Epidermal melanocyte (primary cell): Measurements from ENCODE around the gene TMEM259.

ENCODE experiments used
- DNase-seq: peaks from one replicate; pipeline ENCODE4 v3.0.0; 2011; ENCODE audit warnings: low spot score; ENCODE audit not compliant: insufficient read length

TMEM259 gene

DNA sequence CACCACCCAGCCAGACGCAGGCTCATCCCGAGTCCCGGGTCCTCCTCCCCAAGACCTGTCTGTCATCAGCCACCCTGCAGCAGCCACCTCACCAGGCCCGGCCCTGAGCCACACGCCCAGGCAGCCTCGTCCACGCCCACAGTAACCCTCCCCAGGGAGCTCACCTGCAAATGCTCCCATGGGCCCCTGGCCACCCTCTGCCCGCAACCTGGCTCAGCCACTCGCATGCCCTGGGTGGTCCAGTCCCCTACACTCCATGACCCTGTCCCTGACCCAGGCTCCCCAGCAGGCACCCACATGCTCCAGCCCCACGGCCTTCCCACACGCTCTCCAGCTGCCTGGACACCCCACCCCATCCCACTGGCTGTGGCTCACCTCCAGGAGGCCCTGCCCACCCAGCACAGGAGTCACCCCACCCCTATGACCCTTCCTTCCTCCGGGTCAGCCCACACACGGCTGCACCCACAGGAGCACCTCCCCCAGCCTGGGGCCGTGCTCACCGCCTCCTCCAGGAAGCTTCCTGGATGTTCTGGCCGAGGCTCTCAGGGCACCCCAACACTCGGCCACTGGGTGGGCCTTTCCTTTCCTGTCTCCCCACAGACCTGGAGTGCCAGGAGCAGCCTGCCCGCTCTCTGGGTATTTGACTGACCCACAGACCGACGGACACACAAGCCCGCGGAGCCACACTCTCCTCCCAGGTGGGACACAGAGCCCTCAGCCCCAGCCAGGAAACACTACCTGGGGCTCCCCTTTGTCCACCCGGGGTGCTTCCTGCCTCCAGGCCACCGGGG lies 3.6 kb downstream of the TMEM259 start:
- no peak for DNase-seq

DNA sequence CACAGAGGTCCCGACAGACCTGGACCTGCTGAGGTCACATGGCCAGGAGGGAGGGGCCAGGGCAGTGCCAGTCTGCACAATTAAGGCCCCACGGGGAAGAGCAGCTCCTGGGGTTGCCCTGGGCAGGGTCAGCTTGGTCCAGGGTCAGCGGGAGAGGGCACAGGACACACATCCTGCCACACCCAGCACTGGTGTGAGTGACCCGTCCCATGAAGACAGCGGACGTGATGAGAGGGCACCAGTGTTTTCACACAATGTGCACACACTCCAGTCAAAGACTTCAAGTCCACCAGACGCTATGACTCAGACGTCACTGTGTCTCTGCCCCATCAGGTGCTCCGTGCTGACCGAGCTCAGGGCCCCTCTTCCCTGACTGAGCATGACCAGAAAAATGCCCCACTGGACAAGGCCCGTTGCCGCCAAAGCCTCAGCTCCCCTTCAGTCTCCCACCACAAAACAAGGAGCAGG lies 4.2 kb downstream of the TMEM259 start:
- DNase-seq: peak; percentile 60

DNA sequence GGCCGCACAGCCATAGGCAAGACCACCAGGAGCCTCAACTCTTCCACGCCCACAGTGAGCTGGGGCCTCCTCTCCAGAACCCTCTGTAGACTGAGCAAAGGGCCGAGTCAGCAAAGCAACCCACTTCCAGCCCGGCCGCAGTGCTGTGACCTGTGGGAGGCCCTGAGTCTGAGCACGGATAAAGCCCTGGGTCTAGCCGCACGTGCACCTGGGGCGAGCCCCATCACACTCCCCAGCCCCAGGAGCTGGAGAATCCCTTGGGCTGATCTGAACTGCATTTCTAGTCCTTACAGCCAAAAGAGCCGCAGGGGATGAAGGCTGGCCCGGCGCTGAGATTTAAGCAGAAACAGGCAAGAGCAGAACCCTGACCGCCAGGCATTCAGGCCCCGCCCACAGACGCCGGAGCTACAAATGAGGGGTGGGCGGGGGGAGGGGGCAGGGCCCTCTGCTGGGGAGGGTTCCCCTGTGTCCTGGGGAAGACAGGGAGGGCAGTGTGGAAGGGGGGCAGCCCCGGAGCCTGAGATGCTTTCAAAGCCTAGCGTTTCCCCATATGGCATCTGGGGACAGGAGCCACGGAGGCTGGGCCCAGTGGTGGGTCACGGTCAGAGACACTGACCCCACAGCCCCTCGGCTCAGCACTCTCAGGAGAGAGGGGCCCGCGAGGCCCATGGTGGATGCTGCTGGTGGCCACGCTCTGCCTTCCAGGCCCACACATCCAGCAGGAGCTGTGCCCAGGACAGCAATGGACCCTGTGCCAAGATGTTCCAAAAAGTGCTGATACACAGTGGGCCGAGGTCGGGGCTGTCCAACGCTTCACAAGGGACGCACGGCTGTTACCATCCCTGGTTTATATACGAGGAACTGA lies 4.9 kb downstream of the TMEM259 start:
- no peak for DNase-seq

DNA sequence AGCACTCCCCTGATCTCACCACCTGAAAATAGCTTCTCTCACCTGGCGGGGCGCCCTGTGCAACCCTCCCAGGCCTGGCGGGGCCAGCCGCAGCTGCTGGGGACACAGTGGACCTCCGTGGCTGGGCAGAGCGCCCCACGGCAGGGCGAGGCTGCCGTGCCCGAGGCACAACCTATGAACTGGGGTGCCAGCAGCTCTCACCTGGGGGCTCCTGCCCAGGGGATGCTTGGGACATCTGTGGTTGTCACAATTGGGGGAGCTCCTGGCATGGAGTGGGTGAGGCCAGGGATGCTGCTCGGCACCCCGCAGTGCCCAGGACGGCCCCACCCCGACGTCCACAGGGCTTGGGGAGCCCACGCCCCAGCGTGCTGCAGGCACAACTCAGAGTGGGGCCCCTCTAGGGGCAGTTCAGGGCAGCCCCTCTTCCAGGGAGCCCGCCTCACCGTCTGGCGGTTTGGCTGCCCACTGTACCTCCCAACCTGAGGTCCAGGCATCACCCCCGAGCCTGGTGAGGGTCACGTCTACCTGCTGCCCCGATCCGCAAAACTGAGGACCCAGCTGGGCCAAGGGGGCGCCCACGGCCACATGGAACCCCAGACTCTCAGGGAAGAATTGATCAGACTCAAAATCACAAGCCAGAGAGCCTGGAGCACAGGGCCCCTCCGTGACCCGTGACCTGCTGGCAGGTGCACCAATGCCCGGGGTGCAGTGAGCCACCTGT lies 5.7 kb downstream of the TMEM259 start:
- no peak for DNase-seq

DNA sequence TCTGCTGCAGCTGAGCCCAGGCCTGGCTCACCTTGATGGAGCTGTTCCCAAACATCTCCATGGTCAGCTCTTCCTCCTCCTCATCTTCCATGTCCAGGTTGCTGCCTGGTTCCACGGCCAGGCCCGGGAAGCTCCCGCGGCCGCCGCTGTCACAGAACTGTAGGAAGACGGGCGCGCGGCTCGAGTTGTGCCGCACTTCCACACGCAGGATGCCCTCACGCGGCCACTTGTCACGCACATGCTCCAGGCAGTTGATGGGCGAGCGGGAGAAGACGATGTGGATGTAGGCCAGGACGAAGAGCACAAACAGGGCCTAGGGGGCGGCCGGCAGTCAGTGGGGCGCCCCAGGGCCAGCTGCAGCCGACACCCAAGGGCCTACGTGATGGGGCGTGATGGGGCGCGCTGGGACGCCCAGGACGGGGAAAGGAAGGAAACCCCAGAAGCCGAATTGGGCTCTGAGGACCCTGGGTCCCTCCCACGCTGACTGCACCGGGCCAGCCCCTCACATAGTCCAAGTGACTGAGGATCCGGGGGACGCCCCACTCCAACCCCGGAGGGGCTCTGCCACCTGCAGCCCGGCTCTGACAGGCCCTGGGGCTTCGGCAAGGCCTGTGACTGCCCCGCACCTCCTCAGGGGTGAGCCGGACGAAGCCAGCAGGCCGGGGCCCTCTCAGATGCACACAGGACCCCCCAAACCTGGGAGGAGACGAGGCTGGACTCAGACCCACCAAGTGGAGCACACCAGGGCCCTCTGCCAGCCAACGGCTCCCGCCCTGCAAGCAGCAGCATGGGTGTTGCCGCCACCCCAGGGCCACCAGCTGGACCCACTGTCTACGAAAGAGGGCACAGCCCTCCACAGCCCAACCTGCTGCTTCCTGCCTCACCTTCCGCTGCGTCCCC lies 6.5 kb downstream of the TMEM259 start:
- no peak for DNase-seq

DNA sequence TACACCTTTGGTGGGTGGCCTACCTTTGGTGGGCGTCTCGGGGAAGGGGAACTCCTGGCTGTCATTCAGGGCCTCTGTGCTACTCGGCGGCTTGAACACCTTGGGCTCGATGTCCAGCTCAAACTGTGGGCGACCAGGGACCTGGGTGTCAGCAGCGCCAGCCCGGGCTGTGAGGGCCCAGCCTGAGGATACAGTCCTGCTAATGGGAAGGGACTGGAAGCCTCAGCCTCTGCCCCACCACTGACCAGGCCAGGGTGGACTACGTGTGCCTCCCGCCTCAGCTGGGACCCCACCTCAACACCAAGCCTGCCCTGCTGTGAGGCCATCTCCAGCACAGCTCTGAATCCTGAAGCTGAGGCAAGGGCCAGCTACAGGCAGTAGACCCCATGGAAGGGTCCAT lies 7.7 kb downstream of the TMEM259 start:
- DNase-seq: no peak

DNA sequence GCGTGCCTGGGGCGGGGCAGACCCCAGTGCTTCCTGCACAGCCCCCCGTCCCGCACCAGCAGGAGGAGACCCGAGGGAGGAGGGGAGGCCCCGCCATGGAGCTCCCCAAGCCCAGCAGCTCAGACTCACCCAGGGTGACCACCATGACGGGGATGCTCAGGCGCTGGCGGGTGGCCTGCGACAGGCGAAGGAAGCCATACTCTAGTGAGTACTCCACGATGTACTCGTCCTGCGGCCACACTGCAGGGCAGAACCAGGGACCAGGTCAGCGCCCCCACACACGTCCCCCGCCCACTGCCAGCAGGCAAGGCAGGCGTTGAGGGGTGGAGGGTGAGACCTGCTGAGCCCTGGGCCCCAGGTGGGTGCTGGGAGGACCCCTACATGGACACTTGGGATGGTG lies 8.6 kb downstream of the TMEM259 start:
- no peak for DNase-seq

DNA sequence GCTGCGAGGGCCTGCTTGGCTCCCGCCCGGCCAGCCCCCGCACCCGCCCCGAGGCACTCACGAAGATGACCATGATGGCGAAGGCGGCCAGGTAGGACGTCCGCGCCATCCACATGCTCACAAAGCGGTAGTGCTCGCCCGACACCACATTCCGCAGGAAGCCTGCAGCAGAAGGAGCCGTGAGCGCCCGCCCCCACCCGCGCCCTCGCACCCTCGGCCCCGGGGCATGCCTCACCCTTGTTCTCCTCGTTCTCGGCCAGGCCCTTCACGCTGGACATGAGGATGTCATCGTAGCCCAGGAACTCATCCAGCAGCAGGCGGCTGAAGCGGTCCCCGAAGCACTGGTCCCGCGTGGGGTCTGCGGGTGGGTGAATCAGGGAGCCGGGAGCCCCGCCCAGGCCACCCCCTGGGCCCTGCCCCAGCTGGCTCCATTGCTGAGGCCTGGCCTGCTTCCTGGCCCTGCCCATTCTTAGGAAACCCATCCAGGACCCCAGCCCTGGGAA lies 9.0 kb downstream of the TMEM259 start:
- DNase-seq: no peak

DNA sequence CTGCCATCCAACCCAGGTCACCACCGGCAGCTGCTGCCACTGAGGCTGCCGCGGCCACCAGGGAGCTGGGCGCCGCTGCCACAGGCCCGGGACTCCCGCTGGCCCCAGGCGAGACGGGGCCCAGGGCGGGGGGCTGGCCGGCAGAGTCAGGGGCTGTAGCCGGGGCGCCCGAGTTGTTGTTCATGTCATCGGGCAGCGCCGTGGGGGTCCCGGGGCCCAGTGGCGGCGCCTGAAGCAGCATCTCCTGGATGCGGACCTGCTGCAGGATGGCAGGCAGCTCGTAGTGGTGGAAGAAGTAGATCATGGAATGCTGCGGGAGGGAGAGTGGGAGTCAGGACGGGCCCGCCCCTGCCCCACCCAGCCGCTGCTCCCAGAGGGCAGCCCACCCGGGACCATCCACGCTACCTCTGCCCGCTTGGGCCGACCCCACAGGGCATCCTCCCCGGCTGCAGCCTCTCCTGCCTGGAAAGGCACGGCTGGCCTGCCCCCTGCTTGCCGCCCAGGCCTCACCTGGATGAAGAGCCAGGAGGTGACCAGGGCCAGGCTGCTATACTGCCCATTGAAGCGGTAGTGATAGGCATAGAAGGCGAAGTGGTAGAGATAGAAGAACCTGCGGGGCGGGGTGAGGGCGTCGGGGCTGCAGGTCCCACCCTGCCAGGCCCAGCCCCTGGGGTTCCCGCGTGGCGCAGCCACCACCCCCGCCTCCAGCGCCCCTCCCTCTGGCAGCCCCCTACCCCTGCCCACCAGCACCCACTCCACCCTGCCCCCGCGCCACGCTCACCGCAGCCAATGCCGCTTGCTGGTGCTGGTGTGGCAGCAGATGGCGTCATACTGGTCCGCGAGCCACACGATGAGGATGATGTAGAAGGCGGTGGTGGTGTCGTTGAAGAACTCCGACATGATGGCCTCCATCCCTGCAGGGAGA lies 10.1 kb downstream of the TMEM259 start:
- no peak for DNase-seq

DNA sequence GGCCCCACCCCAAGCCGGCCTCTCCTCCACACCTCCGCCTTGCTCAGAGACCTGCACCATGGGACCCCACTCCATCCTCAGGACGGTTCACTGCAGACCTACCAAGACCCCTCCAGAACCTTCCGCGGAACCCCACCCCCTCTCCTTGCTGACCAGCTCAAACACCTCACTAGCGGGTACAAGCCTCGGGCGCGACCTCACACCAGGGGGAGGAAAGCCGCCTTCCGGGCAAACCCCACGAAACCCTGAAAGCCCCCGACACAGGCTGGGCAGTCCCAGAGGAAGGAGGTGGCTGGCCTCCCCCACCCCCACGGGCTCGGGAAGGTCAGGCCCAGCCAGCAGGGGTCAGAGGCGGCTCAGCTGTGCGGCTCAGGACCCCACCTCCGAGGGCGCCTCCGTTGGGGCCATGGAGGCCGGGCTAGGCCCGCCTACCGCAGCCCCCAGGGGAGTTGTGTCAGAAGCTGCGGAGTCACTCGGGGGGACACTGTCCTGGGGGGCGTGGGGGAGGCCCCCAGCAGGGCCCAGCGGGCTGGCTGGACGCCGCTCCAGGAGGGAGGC lies 10.9 kb downstream of the TMEM259 start:
- no peak for DNase-seq

DNA sequence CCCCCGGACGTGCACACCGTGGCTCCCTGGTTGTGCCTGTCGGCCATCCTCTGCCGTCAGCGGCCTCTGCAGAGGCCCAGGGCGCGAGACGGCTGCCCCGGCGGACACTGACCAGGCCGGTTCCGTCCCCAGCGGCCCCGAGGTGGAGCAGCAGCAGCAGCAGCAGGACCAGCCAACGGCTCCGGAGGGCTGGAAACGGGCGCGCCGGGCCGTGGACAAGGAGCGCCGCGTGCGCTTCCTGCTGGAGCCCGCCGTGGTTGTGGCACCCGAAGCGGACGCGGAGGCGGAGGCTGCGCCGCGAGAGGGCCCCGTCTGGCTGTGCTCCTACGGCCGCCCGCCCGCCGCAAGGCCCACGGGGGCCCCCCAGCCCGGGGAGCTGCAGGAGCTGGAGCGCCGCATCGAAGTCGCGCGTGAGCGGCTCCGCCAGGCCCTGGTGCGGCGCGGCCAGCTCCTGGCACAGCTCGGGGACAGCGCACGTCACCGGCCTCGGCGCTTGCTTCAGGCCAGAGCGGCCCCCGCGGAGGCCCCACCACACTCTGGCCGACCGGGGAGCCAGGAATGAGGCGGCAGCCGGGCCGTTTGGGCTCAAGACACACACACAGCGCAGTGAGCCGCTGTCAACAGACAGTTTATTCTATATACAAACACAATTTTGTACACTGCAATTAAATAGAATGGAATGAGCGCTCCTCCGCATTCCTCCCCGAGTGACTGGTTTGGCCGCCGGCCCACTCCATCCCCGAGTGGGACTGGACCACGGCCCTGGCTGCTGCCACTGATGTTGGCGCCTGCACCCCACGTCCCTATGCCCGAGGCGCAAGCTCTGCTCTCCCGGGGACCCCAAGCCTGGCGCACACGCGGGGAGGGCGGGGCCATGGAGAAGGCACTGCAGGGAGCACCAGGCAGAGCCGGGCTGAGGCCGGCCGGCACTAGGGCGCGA lies 11.6 kb downstream of the TMEM259 start:
- DNase-seq: no peak

DNA sequence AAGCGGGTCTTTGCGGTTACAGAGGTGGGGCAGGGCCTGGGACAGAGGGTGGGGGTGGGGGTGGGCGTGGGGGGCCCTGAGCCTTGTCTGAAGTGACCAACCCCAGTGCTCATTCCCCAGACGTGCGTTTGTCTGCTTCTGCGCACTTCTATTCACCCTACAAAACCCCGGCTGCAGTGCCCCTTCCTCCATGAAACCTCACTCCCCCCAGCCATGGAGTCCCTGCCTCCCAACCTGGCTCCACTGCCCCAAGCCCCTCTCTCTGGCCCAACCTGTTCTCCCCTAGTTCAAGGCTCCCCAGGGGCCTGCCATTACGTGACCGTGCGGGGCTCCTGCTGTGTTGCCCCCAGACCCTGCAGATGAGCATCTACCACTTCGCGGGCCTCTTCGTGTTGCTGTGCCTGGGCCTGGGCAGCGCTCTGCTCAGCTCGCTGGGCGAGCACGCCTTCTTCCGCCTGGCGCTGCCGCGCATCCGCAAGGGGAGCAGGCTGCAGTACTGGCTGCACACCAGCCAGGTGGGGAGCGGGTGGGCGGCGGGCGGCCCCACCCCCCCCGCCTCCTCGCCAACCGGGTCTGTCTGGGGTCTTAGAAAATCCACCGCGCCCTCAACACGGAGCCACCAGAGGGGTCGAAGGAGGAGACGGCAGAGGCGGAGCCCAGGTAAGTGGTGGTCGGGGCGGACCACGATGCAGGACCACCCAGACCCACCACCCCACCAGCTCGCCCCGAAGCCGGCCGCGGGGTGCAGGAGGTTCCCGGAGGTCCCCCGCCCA lies 12.5 kb downstream of the TMEM259 start:
- DNase-seq: no peak

DNA sequence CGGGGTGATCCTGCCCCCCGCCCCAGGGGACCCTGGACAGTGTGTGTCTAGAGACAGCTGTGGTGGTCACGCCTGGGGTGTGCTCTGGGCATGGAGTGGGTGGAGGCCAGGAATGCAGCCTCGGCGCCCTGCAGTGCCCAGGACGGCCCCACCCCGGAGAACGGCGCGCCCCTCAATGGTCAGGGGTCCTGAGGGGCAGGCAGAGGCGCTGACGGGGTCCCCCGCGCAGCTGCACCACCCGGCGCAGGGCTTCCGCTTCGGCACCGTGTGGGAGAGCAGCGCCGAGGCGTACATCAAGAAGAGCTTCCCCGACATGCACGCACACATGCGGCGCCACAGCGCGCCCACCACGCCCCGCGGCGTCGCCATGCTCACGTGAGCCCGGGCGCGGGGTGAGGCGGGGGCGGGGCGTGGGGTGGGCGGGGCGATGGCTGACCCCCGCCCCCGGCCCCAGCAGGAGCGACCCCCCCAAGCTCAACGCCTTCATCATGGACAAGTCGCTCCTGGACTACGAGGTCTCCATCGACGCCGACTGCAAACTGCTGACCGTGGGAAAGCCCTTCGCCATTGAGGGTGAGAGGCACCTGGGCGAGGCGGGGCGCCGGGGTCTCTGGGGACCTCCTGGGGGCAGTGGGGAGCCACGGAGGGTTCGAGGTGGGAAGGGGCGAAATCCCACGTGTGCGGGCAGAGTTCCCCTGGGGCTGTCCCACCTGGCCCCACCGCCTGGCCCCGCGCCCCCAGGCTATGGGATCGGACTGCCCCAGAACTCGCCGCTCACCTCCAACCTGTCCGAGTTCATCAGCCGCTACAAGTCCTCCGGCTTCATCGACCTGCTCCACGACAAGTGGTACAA lies 13.3 kb downstream of the TMEM259 start:
- DNase-seq: no peak

DNA sequence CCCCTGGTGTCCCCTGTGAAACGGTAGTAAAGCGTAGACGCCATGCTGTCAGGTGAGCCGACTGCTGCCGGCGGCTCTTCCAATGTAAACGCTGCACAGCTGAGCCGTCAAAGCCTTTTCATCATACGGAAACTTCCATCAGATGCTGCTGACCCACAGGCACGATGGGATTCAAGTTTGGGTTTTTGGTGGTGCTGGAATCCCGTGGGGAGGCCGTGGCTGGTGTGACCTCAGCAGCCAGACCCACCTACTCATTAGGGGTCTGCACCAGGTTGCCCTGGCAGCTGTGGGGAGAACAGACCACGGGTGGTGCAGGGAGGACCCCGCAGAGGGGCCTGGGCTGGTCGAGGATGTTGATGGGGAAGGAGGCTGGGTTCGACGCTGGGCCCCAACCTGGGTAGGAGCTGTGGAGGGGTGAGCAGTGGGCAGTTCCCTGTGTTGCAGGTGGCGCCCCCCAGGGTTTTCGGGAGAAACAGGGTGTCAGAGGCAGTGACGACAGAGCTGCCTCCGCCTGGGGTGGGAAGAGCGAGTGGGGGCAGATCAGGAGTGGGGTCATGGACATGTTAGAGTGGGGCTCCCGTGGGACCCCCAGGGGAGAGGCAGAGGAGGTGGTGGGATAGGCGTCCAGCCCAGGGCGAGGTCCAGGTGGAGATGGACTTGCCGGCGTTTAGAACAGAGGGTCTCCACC lies 14.1 kb downstream of the TMEM259 start:
- DNase-seq: no peak

DNA sequence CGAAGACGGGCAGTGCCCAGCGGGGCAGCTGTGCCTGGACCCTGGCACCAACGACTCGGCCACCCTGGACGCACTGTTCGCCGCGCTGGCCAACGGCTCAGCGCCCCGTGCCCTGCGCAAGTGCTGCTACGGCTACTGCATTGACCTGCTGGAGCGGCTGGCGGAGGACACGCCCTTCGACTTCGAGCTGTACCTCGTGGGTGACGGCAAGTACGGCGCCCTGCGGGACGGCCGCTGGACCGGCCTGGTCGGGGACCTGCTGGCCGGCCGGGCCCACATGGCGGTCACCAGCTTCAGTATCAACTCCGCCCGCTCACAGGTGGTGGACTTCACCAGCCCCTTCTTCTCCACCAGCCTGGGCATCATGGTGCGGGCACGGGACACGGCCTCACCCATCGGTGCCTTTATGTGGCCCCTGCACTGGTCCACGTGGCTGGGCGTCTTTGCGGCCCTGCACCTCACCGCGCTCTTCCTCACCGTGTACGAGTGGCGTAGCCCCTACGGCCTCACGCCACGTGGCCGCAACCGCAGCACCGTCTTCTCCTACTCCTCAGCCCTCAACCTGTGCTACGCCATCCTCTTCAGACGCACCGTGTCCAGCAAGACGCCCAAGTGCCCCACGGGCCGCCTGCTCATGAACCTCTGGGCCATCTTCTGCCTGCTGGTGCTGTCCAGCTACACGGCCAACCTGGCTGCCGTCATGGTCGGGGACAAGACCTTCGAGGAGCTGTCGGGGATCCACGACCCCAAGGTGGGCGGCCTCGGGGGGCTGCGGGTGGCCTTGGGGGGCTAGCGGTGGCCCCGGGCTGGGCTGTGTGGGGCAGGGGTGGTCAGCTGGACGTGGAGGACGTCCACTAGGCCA lies 15.9 kb downstream of the TMEM259 start:
- no peak for DNase-seq
